Activated naive CD4-positive, alpha-beta T cell treated with Interleukin-2 at 50 U/mL for 16 hours (primary cell): ENCODE data around the gene ATP1A3.
"Not testable (repeated sequence)": the region's sequence is repeated elsewhere in the genome, so short reads cannot be mapped to it uniquely, and the experiment has no call there.

Experiments
- DNase-seq: peaks from one replicate; pipeline ENCODE4 v3.0.0-alpha.2; 2020

ATP1A3 gene

GRCh38 chr19:41993612-41994483 is at the start of gene ATP1A3:
Gene ATP1A3, minus strand, starts transcription at chr19:41994230. Its CDS starts 154 bp downstream, at chr19:41994076.
- DNase-seq = peak; percentile 65

DNA sequence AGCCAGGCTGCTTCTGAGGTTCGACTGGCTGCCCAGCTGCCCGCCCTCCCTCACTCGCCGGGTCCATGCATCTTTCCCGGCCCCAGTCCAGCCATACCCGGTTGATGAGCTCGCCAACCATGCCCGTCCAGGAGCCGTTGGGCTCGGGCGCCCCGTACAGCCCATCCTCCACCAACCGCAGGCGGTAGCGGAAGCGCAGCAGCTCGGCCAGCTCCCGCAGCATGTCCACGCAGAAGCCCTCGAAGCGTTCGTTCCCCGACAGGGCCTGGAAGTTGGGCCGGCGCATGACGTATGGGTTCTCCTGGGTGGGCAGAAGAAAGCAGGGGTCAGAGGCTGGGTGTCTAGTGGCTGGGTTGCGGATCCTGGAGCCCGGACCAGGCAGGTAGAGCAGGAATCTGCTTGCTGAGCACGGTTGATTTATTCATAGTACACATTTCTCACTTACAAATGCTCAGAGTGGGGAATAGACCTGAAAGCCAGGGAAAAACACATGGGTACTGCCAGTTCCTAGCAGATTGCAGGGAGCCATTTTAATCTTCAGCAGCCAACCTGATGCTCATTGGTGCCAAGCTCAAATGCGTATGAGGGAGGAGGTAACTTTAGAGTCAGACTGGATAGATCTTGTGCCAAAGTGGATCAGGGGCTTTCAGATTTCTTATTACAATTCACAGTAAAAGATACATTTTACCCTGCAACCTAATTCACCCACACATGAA is 48.6 kb upstream of the ATP1A3 start:
- no peak for DNase-seq

- DNase-seq = not testable (repeated sequence)
Measured at GRCh38 chr19:42040491-42040890, 46.5 kb upstream of the ATP1A3 start.

GRCh38 chr19:42040031-42040430 is 46.0 kb upstream of the ATP1A3 start:
- DNase-seq = no peak

GRCh38 chr19:42038666-42039065 is 44.6 kb upstream of the ATP1A3 start:
- no peak for DNase-seq

- no peak for DNase-seq
Measured at GRCh38 chr19:42037649-42038048, 43.6 kb upstream of the ATP1A3 start.

- DNase-seq = peak; percentile 67
Measured at GRCh38 chr19:42034640-42035391, 40.8 kb upstream of the ATP1A3 start.

DNA sequence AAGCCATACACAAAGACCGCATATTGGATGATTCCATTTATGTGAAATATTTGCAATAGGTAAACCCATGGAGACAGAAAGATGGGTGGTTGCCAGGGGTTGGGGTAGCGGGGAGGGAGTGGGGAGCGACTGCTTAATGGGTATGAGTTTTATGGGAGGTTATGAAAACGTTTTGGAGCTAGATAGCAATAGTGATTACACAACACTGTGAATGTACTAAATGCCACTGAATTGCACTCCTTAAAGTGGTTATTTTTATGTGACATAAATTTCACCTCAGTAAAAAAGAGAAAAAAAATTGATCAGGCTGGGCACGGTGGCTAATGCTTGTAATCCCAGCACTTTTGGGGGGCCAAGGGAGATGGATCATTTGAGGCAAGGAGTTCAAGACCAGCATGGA is 39.4 kb upstream of the ATP1A3 start:
- no peak for DNase-seq

GRCh38 chr19:42032431-42032830 is 38.4 kb upstream of the ATP1A3 start:
- DNase-seq = no peak

DNA sequence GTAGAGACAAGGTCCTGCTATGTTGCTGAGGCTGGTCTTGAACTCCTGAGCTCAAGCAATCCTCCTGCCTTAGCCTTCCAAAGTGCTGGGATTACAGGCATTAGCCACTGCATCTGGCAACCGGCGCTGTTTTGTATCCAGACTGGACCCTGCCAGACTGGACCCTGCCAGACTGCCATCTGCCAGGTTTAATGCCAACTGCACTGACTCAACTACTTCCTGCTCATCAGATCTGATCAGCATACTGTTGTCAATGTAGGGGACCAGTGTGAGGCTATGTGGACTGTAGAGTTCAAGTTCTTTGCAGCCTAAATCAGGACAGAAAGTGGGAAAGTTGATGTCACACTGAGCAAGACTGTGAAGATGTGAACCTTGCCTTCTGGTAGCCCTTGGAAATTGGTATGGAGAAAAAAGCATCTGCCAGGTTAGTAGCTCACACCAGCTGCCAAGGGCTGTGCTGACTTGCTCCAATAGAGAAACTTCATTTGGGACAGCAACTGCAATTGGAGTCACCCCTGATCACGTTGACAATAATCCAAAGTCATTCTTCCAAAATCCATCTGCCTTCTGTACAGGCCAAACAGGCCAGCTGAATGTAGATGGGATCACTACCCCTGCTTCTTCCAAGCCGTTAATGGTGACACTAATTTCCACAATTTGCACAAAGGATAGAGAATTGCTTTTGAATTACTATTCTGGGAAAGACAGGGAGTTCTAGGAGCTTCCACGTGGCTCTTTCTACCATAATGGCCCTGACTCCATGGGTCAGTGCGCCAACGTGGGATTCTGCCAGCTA is 36.8 kb upstream of the ATP1A3 start:
- no peak for DNase-seq

DNA sequence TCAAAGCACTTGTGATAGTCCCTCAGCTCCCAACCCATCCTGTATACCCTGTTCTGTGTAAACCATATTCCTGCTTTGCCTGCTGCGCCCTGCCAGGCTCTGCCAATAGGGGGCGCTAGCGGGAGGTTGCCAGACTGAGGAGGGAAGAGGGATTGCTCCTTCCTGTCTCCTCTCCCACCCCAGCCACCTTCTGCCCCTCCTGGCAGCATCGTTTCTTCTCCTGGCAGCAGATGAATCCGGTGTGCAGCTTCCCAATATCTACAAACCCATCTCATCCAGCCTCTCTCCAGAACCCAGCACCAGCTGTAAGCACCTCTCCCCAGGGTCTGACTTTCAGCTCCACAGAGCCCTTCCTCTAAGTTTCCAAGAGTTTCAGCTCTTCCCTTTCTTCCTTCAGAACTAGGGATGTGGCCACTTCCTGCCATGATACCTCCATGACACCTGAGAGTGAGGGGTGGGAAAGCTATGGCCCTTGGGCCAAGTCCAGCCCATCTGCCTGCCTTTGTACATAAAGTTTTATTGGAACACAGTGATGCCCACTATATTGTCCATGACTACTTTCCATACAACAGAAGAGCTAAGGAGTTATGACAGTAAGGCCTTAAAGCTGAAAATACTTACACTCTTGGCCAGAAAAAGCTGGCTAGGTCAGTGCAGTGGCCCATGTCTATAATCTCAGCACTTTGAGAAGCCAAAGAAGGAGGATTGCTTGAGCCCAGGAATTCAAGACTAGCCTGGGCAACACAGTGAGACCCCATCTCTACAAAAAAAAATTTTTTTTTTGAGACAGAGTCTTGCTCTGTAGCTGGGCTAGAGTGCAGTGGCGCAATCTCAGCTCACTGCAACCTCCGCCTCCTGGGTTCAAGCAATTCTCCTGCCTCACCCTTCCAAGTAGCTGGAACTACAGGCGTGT is 34.5 kb upstream of the ATP1A3 start:
- peak; percentile 10 for DNase-seq

GRCh38 chr19:42024622-42025111 is 30.6 kb upstream of the ATP1A3 start:
- no peak for DNase-seq

GRCh38 chr19:42023943-42024260 is 29.9 kb upstream of the ATP1A3 start:
- DNase-seq = no peak

GRCh38 chr19:42023121-42023942 is 29.3 kb upstream of the ATP1A3 start:
- peak; percentile 11 for DNase-seq

DNA sequence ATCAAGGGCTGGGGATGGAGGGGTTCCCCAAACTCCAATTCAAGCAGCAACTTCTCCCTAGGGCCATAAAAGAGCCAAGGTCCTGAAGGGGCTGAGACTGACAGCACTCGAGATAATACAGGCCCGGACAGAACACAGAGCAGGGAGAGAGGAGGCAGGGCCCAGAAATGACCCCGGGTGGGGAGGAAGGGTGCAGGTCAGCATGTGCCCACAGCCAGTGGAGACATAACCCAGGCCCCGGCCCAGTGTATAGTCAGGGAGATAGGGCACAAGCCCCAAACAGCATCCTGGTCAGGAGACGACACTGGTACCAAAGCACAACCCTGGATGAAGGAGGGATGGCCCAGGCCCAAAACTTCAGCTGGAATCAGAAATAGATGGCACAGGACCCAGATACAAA is 28.6 kb upstream of the ATP1A3 start:
- DNase-seq = no peak

DNA sequence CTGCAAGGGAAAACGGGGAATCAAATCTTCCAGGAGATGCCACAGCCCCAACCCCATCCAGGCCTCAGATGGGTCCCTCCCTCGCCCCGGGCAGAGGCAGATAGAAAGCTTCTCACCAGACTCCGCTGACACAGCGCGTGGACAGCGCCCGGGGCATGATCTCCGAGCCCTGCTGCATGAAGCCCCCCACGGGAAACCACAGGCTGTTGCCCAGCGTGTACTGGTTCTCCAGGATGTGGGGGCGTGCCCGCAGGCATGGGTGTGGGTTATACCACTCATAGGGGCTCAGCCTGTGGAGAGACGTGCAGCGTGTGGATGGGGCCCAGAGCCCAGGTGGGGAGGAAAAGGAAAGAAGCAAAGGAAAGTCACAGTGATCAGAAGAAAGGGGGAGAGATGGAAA is 27.2 kb upstream of the ATP1A3 start:
- no peak for DNase-seq

DNA sequence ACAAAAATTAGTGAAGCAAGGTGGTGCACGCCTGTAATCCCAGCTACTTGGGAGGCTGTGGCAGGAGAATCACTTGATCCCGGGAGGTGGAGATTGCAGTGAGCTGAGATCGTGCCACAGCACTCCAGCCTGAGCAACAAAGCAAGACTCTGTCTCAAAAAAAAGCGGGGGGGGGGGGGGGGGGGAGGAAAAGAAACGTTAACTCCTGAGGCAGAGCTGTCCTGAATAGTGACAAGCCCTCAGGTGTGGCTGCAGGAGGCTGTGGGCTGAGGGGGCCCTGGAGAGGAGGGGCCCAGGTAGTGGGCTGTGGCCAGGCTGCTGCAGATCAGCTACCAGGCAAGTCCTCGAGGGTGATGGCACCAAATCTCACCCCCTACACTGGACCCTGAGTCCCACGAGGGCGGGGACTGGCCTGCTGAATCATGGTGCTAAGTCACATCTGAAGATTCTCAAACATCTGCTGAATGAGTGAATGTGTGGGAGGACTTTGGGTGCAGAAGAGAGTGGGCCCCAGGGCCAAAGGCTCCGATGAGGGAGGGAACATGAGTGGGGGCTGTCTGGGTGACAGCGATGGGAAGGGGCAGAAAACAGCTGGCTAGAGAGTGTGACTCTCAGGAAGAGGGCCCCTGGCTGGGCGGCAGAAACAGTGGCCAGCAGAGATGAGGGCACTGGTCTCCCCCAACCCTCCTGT is 24.6 kb upstream of the ATP1A3 start:
- no peak for DNase-seq

- no peak for DNase-seq
Measured at GRCh38 chr19:42017040-42017439, 23.0 kb upstream of the ATP1A3 start.

DNA sequence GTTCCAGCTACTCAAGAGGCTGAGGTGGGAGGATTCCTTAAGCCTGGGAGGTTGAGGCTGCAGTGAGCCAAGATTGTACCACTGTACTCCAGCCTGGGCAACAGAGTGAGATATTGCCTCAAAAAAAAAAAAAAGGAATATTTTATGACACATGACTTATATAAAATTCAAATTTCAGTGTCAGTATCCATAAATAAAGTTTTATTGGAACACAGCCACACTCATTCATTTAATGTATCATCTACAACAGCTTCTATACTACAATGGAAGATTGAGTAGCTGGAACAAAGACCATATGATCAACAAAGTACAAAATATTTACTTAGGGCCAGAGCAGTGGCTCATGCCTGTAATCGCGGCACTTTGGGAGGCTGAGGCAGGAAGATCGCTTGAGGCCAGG is 18.7 kb upstream of the ATP1A3 start:
- DNase-seq = not testable (repeated sequence)
